Fibroblast of villous mesenchyme (primary cell): ENCODE results near the gene MRFAP1L1. TPM values are rescaled to one million over a fixed set of nuclear protein-coding genes. Genes with fewer than 3 reads are reported as not detected.

ENCODE experiments used
- DNase-seq: peaks from one replicate; pipeline ENCODE4 v3.0.0-alpha.2; 2010; ENCODE audit warnings: low read depth
- H3K4me3 ChIP-seq: 2 replicates; pipeline ENCODE4 v1.5.1; 2011; ENCODE audit warnings: low read depth, mild to moderate bottlenecking, low read length
- CTCF ChIP-seq: IDR thresholded peaks from 2 replicates; pipeline ENCODE4 v1.5.1; 2012; ENCODE audit warnings: low read depth, mild to moderate bottlenecking, low read length; ENCODE audit not compliant: insufficient read depth
- total RNA-seq: library from RNA; depleted of rRNA; stranded (reverse); fragments of >200 nt; gene quantifications from 2 replicates; pipeline ENCODE4 v1.2.3, GENCODE V29; 2012

Gene MRFAP1L1
- total RNA-seq, 1 donor = 42.7 TPM

- no peak for TF ChIP-seq CTCF
- H3K4me3 ChIP-seq = no peak overlapping the region
- DNase-seq = no peak
Measured at GRCh38 chr4:6747294-6748051, 37.8 kb upstream of the MRFAP1L1 start.

GRCh38 chr4:6746721-6747293 is 37.1 kb upstream of the MRFAP1L1 start:
- no peak for DNase-seq

GRCh38 chr4:6742989-6743388 is 33.3 kb upstream of the MRFAP1L1 start:
- DNase-seq = no peak
- no peak for TF ChIP-seq CTCF
- H3K4me3 ChIP-seq = no peak overlapping the region

More at GRCh38 chr4:6746721-6747293, 37.1 kb upstream of the MRFAP1L1 start:
- H3K4me3 ChIP-seq = no peak overlapping the region
- TF ChIP-seq CTCF = no peak

GRCh38 chr4:6742507-6742906 is 32.8 kb upstream of the MRFAP1L1 start:
- H3K4me3 ChIP-seq = no peak overlapping the region
- no peak for DNase-seq
- TF ChIP-seq CTCF = no peak

GRCh38 chr4:6740347-6740746 is 30.7 kb upstream of the MRFAP1L1 start:
- DNase-seq = no peak
- TF ChIP-seq CTCF = no peak
- H3K4me3 ChIP-seq = no peak overlapping the region

GRCh38 chr4:6739920-6740319 is 30.3 kb upstream of the MRFAP1L1 start:
- H3K4me3 ChIP-seq = no peak overlapping the region
- no peak for TF ChIP-seq CTCF
- DNase-seq = no peak
